GM19395 (cell line): ENCODE data around the gene OBP2A.
"Not testable (repeated sequence)": the region's sequence is repeated elsewhere in the genome, so short reads cannot be mapped to it uniquely, and the experiment has no call there.

ENCODE experiments used
- ATAC-seq: cut with Tn5 transposase; IDR thresholded peaks from one replicate; pipeline ENCODE4 v1.9.1; 2021; ENCODE audit warnings: mild to moderate bottlenecking, moderate library complexity; ENCODE audit not compliant: unreplicated experiment

OBP2A gene

DNA sequence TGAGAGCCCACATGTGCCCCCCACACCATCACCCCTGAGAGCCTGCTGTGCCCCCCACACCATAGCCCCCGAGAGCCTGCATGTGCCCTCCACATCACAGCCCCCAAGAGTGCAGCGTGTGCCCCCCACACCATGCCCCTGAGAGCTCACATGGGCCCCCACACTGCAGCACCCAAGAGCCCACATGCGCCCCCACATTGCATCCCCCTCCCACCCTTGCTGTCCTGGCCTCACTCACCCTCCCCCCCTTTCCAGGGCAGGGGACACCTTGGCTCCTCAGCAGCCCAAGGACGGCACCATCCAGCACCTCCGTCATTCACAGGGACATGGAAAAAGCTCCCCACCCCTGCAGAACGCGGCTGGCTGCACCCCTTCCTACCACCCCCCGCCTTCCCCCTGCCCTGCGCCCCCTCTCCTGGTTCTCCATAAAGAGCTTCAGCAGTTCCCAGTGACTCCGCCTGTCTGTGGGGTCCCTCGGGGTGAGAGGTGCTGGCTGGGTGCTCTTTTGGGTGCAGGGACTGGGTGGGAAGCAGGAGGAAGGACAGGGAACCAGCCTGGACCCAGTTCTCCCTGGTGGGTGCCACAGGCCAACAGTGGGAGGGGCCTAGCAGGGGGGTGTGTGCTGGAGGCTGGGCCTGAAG, 19.7 kb upstream of the OBP2A start:
- no peak for ATAC-seq

- ATAC-seq: no peak
These were observed 19.0 kb upstream of the OBP2A start for GRCh38 chr9:135526730-135527571.

DNA sequence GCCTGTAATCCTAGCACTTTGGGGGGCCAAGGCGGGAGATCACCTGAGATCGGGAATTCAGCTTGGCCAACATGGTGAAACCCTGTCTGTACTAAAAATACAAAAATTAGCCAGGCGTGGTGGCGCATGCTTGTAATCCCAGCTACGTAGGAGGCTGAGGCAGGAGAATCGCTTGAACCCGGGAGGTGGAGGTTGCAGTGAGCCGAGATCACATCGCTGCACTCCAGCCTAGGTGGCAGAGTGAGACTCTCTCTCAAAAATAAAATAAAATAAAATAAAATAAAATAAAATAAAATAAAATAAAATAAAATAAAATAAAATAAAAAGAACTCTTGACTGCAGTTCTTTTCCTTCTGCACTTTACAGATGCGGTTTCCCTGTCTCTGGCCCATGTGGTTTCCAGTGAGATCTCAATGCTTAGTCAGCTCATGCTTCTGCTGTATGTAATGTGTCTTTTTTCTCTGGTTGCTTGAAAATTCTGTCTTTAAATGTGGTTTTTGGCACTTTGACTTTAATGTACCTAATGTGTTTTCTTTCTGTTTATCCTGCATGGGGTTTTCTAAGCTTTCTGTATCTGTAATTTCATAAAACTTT, 17.0 kb upstream of the OBP2A start:
- not testable (repeated sequence) for ATAC-seq

DNA sequence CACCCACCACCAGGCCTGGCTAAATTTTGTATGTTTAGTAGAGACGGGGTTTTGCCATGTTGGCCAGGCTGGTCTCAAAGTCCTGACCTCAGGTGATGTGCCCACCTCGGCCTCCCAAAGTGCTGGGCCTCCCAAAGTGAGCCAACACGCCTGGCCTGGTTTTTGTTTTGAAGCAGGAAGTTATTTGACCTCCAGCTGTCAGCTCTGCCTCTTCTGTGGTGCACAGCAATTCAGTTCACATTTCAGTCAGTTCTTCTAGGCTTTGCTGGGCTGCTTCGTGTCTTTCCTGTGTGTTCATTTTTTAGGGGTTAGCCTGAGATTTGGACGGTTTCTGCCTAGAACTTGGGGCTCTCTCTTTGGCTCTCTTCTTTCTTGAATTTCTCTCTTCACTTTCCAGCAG, 15.8 kb upstream of the OBP2A start:
- ATAC-seq: no peak

DNA sequence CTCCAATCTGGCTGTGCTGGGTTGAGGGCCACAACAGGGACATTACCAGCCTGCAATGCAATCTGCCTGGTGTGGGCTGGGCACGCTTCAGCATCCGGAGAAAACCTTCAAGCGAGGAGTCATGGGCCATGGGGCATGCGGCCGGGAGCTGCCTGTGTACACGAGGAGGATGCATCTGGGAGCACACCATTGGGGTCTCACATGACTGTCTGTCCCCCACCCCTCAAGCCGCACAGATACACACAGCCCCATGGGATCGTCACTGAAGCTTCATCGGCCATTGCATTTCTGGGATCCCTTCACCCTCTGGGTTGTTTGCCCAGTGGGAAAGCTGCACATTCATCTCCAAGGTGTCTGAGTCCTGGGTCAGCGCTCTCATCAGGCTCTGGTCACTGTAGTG, 14.8 kb upstream of the OBP2A start:
- ATAC-seq: no peak

- no peak for ATAC-seq
These were observed 12.8 kb upstream of the OBP2A start for GRCh38 chr9:135533113-135533512.

GRCh38 chr9:135533674-135534073, 12.3 kb upstream of the OBP2A start:
- no peak for ATAC-seq

DNA sequence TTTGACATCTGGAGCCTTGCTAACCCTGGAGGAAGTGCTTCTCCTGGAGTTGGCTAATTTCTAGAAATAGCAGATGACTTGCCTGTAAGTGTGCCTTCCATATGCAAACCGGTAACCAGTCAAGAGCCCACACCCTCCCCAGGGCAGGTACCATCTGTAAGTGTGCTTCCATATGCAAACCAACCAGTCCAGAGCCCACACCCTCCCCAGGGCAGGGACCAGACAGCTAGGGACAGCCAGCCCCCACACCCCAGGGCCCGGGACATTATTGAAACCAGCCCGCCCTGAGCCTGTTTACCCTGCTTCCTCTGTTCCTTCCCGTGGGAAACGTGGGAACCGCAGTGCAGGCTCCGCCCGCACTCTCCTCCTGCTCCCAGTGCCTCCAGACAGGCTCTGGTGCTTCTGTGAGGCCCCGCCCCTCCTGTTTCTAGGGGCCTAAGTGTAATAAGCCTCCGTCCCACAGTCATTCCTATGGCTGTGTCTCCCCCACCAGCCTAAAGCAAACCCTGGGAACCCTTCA, 11.7 kb upstream of the OBP2A start:
- ATAC-seq: not testable (repeated sequence)

- ATAC-seq: not testable (repeated sequence)
These were observed 11.1 kb upstream of the OBP2A start for GRCh38 chr9:135534826-135535225.

- ATAC-seq: not testable (repeated sequence)
These were observed 10.3 kb upstream of the OBP2A start for GRCh38 chr9:135535631-135536030.

DNA sequence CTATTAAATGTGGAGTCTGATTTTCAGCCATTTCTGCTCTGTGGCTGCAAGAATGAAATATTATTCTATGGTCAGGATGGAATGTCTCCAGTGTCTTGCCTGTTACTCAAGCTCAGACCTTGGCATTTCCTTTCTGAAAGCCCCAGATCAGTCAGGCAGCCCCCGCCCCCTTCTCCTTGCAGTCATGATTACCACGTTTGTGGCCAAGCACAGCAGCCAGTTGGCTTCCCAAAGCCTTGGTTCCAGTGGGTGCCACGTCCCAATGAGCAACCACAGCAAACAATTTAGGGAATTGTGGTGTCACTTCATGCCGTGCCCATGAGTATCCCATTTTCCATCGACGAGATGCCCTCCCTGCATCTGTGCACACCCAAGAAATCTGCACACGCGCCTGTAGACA, 9.7 kb upstream of the OBP2A start:
- ATAC-seq: no peak

GRCh38 chr9:135543262-135543894, 2.5 kb upstream of the OBP2A start:
- not testable (repeated sequence) for ATAC-seq

GRCh38 chr9:135544981-135545635, 818 bp upstream of the OBP2A start:
- ATAC-seq: no peak

- ATAC-seq: not testable (repeated sequence)
These were observed 1.1 kb downstream of the OBP2A start for GRCh38 chr9:135546792-135547617.

DNA sequence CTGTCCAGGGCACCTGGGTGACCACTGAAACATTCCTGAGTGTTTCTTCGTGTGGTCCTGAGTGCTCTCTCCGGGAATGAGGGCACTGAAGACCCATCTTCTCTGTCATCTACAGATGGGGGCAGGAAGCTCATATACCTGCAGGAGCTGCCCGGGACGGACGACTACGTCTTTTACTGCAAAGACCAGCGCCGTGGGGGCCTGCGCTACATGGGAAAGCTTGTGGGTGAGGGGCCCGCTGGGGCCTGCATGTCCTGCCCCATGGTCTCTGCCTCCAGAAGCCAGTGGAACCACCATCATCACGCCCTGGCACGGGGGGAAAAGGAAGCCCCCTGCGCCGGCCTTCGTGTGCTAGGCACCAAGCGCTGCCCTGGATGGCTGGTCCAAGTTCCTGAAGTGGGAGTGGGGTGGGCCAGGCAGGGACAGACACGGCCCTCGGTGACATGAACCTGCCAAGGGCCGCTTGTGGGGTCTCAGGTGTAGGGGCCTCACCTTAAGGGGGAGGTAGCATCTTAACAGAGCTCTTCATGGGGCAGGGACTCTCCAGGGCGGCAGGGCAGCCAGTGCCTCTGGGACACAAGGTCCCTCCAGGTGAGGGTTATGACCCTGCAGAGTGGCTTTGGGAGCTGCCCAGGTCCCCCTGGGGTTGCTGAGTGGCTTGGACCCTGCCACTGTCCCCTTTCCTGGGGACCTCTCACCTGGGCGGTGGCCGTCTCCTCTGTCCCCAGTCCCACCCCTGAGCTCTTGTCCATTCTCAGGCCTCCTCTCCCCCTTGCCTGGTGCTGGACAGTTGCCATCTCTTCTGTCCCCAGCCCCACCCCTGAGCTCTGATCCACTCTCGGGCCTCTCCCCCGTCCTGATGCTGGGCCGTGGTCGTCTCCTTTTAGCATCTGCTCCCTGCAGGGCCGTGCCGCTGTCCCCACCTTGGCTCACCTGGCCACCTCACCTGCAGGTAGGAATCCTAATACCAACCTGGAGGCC, 2.1 kb downstream of the OBP2A start:
- no peak for ATAC-seq

DNA sequence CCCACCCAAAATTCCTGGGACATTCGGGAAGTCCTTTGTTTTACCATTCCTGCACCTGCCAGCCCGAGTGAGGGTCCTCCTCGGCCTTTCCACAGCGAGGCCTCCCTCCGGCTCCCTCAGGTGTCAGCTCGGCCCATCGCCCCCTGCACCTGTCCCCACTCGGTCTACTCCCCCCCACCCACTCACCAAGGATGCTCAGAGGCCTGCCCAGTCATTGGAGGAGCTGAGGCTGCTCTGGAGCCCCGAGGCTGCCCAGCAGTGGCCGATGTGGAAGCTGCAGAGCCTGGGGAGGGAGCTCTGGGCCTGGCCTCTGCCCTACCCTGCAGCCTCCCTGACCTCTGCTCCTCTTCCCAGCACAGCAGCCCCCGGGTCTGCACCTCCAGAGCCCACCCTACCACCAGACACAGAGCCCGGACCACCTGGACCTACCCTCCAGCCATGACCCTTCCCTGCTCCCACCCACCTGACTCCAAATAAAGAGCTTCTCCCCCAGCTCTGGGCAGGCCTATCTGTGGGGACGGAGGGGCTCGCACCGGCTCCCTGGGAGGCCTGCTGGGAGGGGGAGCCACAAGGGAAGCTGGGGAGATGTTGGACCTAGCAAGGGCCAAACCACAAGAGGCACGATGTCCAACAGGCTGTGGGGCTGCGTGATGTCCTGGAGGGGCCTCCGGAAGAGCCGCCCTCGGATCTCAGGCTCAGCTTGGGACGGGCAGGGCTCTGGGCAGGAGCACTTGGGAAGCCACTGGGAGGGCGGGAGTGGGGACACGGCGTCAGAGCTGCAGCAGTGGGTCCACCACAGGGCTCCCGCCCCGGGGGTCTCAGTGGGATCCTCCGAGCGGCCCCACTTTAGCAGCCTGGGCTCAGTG, 3.8 kb downstream of the OBP2A start:
- not testable (repeated sequence) for ATAC-seq

DNA sequence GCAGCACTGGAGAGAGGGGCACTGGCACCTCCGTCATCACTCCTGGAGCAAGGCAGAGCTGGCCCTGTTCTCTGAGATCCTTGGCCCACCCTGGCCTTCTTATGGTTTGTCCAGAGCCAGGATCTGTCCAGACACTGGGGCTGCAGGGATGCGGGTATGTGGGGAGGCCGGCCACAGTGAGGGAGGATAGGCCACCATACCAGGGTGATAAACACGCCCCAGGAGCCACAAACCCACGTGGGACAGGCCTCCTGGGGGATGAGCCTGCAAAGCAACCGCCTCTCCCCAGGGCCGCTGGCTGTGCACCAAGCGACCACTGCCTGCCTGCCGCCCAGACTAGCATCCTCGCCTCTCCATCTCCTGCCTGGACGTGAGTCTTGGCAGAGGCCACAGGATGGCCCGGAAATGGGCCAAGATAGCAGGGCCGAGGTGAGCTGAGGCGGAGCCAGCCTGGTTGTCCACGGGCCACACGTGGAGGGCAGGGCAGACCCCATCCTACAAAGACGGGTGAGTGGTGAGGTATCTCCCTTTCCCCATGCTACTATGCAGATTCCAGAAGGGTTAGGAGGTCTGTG, 4.5 kb downstream of the OBP2A start:
- ATAC-seq: no peak
